Measurements from ENCODE around the gene RNF6.
A peak's percentile ranks its signal among the peaks of the same experiment; 100 is the strongest.
"Not testable (repeated sequence)": the region's sequence is repeated elsewhere in the genome, so short reads cannot be mapped to it uniquely, and the experiment has no call there.

Gene RNF6

GRCh38 chr13:26255115-26255514 is 33.0 kb upstream of the RNF6 start:
- H3K9ac ChIP-seq (ENCODE audit: insufficient read length, low read depth), result peak overlapping the region; percentile 95
- no peaks in the 10 kb centered on the region for H3K36me3 ChIP-seq (ENCODE audit: insufficient read depth, insufficient read length, low read length)
- no peaks in the 10 kb centered on the region for H3K4me1 ChIP-seq (ENCODE audit: insufficient read depth, insufficient read length)
- no peak for TF ChIP-seq YY1 (IDR thresholded peaks at IDR 0.05; ENCODE audit: insufficient read depth, insufficient read length)
- TF ChIP-seq SUZ12 (IDR thresholded peaks at IDR 0.05; ENCODE audit: extremely low read depth, insufficient read depth, insufficient read length), result no peak
- TF ChIP-seq ZNF274 (IDR thresholded peaks at IDR 0.05; ENCODE audit: low read depth, low read length), result no peak
- H3K4me3 ChIP-seq (ENCODE audit: insufficient read length, low read depth), result peak overlapping the region; percentile 79
- no peak for DNase-seq (ENCODE audit: low read depth, low spot score)
- H3K27me3 ChIP-seq (ENCODE audit: insufficient read depth, insufficient read length), result no peaks in the 10 kb centered on the region
- no peaks in the 10 kb centered on the region for H3K9me3 ChIP-seq (ENCODE audit: insufficient read depth, low read length)

DNA sequence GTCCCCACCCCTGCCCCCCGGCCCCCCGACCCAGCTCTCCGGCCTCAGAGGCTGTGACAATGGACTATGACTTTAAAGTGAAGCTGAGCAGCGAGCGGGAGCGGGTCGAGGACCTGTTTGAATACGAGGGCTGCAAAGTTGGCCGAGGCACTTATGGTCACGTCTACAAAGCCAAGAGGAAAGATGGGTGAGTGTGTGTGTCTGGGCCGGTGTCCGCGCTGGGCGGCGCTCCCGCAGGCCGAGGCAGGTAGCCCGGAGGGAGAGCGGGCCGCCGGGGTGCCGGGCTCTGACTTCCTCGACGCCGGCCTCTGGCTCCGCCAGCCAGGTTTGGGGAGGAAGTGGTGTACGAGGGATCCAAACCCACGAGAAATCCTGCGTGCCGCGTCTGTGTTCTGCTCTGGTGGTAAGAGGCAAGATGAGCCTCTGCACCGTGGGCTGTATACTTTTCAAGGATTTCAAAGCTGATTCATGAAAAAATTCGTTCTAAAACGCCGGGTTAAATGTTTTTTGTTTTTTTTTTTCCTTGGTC is 32.5 kb upstream of the RNF6 start:
- TF ChIP-seq ZNF274 (IDR thresholded peaks at IDR 0.05; ENCODE audit: low read depth, low read length), result no peak
- TF ChIP-seq YY1 (IDR thresholded peaks at IDR 0.05; ENCODE audit: insufficient read depth, insufficient read length), result no peak
- TF ChIP-seq SUZ12 (IDR thresholded peaks at IDR 0.05; ENCODE audit: extremely low read depth, insufficient read depth, insufficient read length), result no peak
- peak overlapping the region; percentile 95 for H3K9ac ChIP-seq (ENCODE audit: insufficient read length, low read depth)
- DNase-seq (ENCODE audit: low read depth, low spot score), result peak; percentile 5
- no peaks in the 10 kb centered on the region for H3K36me3 ChIP-seq (ENCODE audit: insufficient read depth, insufficient read length, low read length)
- no peaks in the 10 kb centered on the region for H3K4me1 ChIP-seq (ENCODE audit: insufficient read depth, insufficient read length)
- H3K4me3 ChIP-seq (ENCODE audit: insufficient read length, low read depth), result peak overlapping the region; percentile 79
- H3K27me3 ChIP-seq (ENCODE audit: insufficient read depth, insufficient read length), result no peaks in the 10 kb centered on the region
- no peaks in the 10 kb centered on the region for H3K9me3 ChIP-seq (ENCODE audit: insufficient read depth, low read length)

GRCh38 chr13:26253787-26254582 is 31.9 kb upstream of the RNF6 start, which contains the start of gene CDK8:
CDK8 (plus strand) TSS chr13:26254129; CDS start chr13:26254642, 513 bp downstream.
- Histone ChIP-seq H3K27me3 (ENCODE audit: insufficient read depth, insufficient read length) (no peaks in the 10 kb centered on the region), H3K9ac (ENCODE audit: insufficient read length, low read depth) (peak within 1 kb of the TSS; percentile 95), H3K4me1 (ENCODE audit: insufficient read depth, insufficient read length) (no peaks in the 10 kb centered on the region), H3K4me3 (ENCODE audit: insufficient read length, low read depth) (peak within 1 kb of the TSS; percentile 79), H3K36me3 (ENCODE audit: insufficient read depth, insufficient read length, low read length) (no peaks in the 10 kb centered on the region), H3K9me3 (ENCODE audit: insufficient read depth, low read length) (no peaks in the 10 kb centered on the region)
- peak; percentile 69 for DNase-seq (ENCODE audit: low read depth, low spot score)
- TF ChIP-seq ZNF274 (IDR thresholded peaks at IDR 0.05; ENCODE audit: low read depth, low read length) (no peak), SUZ12 (IDR thresholded peaks at IDR 0.05; ENCODE audit: extremely low read depth, insufficient read depth, insufficient read length) (no peak), YY1 (IDR thresholded peaks at IDR 0.05; ENCODE audit: insufficient read depth, insufficient read length) (no peak)

DNA sequence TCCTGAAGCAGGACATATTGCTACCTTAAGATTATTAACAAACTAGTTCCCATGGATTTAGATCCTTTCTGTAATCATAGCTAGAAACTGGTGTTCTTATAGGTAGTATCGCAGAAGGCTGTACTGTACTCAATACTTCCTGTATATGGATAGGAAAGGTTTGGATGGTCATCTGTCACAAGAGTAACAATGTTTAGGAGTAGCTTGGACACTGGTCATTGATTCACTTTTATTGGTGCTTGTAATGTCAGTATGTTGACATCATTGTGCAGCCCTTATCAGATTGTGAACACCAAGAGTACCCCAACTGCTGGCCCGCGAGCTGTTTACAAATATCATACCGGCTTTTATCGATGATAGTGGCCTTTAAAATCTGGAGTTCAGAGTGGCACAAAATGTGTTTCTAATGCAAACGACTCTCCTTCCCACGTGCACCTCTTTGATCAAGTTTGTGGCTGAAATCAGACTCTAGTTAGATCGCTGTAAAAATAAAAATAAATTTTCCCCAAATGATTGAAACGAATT is 31.2 kb upstream of the RNF6 start:
- Histone ChIP-seq H3K27me3 (ENCODE audit: insufficient read depth, insufficient read length) (no peaks in the 10 kb centered on the region), H3K9me3 (ENCODE audit: insufficient read depth, low read length) (no peaks in the 10 kb centered on the region), H3K9ac (ENCODE audit: insufficient read length, low read depth) (peak overlapping the region; percentile 95), H3K4me3 (ENCODE audit: insufficient read length, low read depth) (peak overlapping the region; percentile 79), H3K4me1 (ENCODE audit: insufficient read depth, insufficient read length) (no peaks in the 10 kb centered on the region), H3K36me3 (ENCODE audit: insufficient read depth, insufficient read length, low read length) (no peaks in the 10 kb centered on the region)
- no peak for DNase-seq (ENCODE audit: low read depth, low spot score)
- TF ChIP-seq ZNF274 (IDR thresholded peaks at IDR 0.05; ENCODE audit: low read depth, low read length) (no peak), YY1 (IDR thresholded peaks at IDR 0.05; ENCODE audit: insufficient read depth, insufficient read length) (no peak), SUZ12 (IDR thresholded peaks at IDR 0.05; ENCODE audit: extremely low read depth, insufficient read depth, insufficient read length) (no peak)

DNA sequence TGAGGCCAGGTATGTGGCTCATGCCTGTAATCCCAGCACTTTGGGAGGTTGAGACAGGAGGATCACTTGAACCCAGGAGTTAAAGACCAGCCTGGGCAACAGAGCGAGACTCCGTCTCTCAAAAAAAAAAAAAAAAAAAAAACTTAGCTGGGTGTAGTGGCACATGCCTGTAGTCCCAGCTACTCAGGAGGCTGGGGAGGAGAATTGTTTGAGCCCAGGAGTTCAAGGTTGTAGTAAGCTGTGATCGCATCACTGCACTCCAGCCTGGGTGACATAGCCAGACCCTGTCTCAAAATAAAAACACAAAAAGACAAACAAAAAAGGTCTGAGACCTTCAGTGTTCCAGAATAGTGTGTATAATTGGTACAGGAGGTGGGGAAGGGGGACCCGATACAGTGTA is 29.9 kb upstream of the RNF6 start:
- H3K9me3 ChIP-seq (ENCODE audit: insufficient read depth, low read length); DNase-seq (ENCODE audit: low read depth, low spot score); H3K9ac ChIP-seq (ENCODE audit: insufficient read length, low read depth); H3K36me3 ChIP-seq (ENCODE audit: insufficient read depth, insufficient read length, low read length); H3K4me3 ChIP-seq (ENCODE audit: insufficient read length, low read depth); H3K4me1 ChIP-seq (ENCODE audit: insufficient read depth, insufficient read length); H3K27me3 ChIP-seq (ENCODE audit: insufficient read depth, insufficient read length): not testable (repeated sequence)

- Histone ChIP-seq H3K9me3 (ENCODE audit: insufficient read depth, low read length) (no peaks in the 10 kb centered on the region), H3K27me3 (ENCODE audit: insufficient read depth, insufficient read length) (no peaks in the 10 kb centered on the region), H3K4me1 (ENCODE audit: insufficient read depth, insufficient read length) (no peaks in the 10 kb centered on the region), H3K36me3 (ENCODE audit: insufficient read depth, insufficient read length, low read length) (no peaks in the 10 kb centered on the region), H3K4me3 (ENCODE audit: insufficient read length, low read depth) (no peak overlapping the region), H3K9ac (ENCODE audit: insufficient read length, low read depth) (no peak overlapping the region)
- TF ChIP-seq ZNF274 (IDR thresholded peaks at IDR 0.05; ENCODE audit: low read depth, low read length) (no peak), SUZ12 (IDR thresholded peaks at IDR 0.05; ENCODE audit: extremely low read depth, insufficient read depth, insufficient read length) (no peak), YY1 (IDR thresholded peaks at IDR 0.05; ENCODE audit: insufficient read depth, insufficient read length) (no peak)
- DNase-seq (ENCODE audit: low read depth, low spot score), result no peak
These were observed 27.4 kb upstream of the RNF6 start for GRCh38 chr13:26249551-26249950.

DNA sequence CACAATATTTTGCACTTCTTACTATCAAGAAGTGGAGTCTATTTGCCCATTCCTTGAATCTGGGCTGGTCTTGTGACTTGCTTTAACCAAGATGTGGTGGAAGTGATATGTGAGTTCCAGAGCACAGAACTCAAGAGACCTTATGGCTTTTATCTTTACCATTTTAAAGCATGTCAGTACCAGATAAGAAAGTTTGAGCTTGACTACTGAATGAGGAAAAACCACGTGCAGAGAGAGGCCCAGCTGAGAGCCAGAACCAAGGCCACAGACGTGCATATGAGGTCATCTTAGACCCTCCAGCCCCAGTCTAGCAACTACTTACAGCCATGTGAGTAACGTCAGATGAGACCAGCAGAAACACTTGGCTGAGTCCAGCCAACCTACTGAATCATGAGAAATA is 25.5 kb upstream of the RNF6 start:
- TF ChIP-seq SUZ12 (IDR thresholded peaks at IDR 0.05; ENCODE audit: extremely low read depth, insufficient read depth, insufficient read length) (no peak), YY1 (IDR thresholded peaks at IDR 0.05; ENCODE audit: insufficient read depth, insufficient read length) (no peak), ZNF274 (IDR thresholded peaks at IDR 0.05; ENCODE audit: low read depth, low read length) (no peak)
- Histone ChIP-seq H3K4me1 (ENCODE audit: insufficient read depth, insufficient read length) (no peaks in the 10 kb centered on the region), H3K9ac (ENCODE audit: insufficient read length, low read depth) (no peak overlapping the region), H3K9me3 (ENCODE audit: insufficient read depth, low read length) (no peaks in the 10 kb centered on the region), H3K27me3 (ENCODE audit: insufficient read depth, insufficient read length) (no peaks in the 10 kb centered on the region), H3K4me3 (ENCODE audit: insufficient read length, low read depth) (no peak overlapping the region), H3K36me3 (ENCODE audit: insufficient read depth, insufficient read length, low read length) (no peaks in the 10 kb centered on the region)
- no peak for DNase-seq (ENCODE audit: low read depth, low spot score)
